Astrocyte (in vitro differentiated cells and primary cell): Measurements from ENCODE around the gene METAP1.

ENCODE experiments used
- EZH2 ChIP-seq: IDR thresholded peaks from 2 replicates; pipeline ENCODE4 v1.6.1; 2012; ENCODE audit warnings: mild to moderate bottlenecking, low read length, inconsistent platforms; ENCODE audit not compliant: insufficient read depth
- TF ChIP-seq, protein P1 (sequence below): IDR thresholded peaks from 2 replicates; pipeline ENCODE4 v1.5.1; 2011; ENCODE audit warnings: low read depth, mild to moderate bottlenecking, inconsistent platforms, low read length, moderate library complexity; ENCODE audit not compliant: insufficient read depth

DNA sequence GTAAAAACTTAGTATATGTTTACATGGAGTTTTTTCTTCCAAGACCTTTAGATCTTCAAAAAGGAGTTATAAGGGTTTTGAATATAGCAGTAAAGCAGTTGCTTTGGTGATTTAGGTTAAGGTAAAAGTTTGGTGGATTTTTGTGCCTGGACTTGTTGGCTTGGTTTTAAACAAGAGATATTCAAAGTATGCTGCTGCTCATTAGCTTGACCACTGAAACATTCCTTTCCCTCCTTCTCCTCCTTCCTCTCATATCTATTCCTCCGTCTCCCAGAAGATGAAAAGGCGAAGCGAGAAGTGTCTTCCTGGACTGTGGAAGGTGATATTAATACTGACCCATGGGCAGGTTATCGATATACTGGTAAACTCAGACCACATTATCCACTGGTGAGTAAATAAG lies 38.4 kb downstream of the METAP1 start:
- no peak for TF ChIP-seq EZH2
- TF ChIP-seq, protein P1, sequence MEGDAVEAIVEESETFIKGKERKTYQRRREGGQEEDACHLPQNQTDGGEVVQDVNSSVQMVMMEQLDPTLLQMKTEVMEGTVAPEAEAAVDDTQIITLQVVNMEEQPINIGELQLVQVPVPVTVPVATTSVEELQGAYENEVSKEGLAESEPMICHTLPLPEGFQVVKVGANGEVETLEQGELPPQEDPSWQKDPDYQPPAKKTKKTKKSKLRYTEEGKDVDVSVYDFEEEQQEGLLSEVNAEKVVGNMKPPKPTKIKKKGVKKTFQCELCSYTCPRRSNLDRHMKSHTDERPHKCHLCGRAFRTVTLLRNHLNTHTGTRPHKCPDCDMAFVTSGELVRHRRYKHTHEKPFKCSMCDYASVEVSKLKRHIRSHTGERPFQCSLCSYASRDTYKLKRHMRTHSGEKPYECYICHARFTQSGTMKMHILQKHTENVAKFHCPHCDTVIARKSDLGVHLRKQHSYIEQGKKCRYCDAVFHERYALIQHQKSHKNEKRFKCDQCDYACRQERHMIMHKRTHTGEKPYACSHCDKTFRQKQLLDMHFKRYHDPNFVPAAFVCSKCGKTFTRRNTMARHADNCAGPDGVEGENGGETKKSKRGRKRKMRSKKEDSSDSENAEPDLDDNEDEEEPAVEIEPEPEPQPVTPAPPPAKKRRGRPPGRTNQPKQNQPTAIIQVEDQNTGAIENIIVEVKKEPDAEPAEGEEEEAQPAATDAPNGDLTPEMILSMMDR: no peak
